GM18511 (cell line): ENCODE results near the gene CCDC9B.
A peak's percentile ranks its signal among the peaks of the same experiment; 100 is the strongest.

Source experiments
- ATAC-seq: cut with Tn5 transposase; IDR thresholded peaks from one replicate; pipeline ENCODE4 v1.9.1; 2021; ENCODE audit warnings: mild to moderate bottlenecking, moderate library complexity; ENCODE audit not compliant: unreplicated experiment

The CCDC9B gene

DNA sequence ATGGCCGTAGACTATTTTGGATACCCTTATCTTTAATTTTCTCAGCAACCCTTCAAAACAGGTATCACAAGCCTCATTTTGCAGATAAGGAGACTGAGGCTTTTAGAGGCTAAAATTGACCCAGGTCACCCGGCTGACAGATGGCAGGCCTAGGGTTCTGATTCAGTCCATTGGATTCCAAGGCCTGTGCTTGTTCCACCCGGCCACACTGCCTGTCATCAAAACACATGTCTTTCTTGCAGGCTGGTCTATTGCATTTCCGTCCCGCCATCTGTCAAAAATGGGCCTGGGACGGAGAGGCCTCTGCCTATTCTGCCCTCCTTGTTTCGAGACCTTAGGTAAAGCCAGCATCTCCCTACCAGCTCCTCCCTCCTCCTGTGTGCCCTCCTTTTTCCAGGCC lies 9.1 kb downstream of the CCDC9B start:
- ATAC-seq: no peak

DNA sequence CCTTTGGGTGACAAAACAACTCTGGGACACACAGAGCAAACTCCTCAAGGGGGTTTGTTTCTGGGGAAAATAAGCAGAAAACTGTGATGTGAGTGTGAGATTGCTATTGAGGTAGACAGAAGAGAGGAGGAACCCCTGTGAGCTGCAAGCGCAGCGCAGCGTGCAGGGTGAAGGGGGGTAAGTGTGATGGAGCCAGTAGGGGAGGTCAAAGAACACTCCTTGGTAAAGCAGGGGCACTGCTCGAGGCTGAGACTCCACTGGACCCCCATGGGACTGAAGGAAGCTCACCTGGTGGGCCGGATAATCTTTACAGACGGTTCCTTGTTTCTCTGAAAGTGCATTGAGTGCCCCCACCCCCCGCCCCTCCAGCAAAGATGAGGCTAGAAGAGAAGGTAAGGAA lies 9.7 kb downstream of the CCDC9B start:
- ATAC-seq: no peak

DNA sequence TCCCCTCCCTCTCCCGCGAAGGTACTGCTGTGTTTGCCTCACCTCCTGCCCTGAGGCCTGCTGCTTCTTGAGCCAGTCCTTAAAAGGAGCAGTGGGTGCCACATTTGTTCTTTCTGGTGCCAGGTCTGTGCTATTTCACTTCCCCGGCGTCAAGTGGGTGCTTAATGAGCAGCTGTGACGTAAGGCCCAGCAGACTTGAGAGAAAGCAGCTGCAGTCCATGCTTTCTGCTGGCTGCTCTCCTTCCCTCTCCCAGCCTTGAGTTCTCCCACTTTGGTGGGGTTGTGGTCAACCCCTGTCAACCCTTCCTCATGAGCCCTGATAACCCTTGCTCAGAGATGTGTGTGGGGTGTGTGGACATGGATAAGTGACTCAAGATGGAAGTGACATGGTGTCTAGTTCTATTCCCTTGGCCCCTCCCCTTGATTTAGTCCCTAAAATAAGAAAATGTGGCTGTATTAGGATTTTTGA lies 10.3 kb downstream of the CCDC9B start:
- no peak for ATAC-seq

DNA sequence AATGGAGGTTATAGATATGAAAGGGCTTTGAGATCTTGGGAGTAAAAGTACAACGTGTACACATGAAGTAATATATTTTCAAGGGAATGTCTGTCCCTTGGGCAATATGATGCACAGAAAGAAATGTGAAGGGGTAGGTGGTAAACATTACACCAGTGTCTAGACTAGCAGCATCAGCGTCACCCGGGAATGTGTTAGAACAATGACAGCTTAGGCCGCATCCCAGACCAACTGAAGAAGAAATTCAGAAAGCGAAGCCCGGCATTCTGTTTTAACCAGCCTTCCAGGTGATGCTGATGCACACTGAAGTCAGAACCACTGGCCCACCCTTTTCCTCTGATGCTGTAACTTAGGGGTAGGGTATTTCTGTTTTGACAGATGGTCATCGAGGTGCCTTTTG lies 10.9 kb downstream of the CCDC9B start:
- ATAC-seq: no peak

DNA sequence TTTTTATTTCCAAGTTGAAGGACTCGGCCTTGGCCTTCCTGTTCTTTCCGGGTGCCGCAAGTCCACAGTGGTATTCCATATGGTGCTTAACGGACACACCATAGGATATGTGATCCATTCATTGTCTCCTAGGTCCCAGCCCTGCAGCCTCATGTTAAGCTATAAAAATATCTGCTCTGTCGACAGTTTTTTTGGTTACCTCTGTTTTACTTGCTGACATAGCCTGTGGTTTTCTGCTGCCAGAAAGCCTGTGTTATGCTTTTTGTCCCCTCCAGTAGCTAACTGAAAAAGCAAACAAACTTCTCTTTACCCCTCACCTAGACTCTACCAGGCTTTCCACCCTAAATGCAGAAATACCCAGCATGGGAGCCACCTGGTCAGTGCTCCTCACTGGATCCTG lies 12.0 kb downstream of the CCDC9B start:
- ATAC-seq: no peak

DNA sequence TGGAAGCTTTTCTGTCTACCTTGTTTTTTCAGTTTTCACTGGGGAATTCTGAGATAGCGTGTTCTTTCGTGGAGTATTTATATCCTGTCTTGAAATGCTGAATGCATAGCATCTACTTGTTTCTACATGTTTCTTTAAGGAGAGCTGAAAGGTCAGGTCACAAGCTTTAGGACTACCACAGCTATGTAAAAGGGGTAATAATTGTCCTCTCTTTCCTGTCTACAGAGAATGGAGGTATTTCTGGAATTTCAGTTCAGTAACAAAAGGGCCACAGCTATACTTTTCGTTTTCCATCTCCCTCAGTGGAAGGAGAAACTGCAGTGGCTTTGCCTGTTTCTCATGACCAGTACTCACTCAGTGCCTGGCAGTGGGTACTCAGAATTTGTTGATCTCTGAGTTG lies 12.6 kb downstream of the CCDC9B start:
- no peak for ATAC-seq

DNA sequence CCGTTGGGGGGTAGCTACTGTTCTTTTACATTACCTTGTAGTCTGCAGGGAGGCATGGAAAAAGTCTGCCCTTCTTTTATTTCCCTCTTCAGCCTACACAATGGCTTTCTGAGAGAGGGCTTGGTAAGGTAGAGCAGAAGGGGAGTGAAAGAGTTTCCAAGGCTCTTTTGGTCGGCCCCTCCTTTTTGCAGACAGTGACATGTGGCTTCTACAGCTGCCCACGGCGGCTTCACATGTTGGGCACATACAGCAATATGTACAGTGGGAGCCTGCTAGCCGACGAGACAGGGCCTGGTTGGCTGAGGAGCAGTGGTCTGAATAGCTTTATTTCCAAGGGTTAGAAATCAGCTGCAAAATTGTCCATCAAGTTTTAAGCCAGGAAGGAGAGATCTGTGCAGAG lies 13.3 kb downstream of the CCDC9B start:
- ATAC-seq: no peak

DNA sequence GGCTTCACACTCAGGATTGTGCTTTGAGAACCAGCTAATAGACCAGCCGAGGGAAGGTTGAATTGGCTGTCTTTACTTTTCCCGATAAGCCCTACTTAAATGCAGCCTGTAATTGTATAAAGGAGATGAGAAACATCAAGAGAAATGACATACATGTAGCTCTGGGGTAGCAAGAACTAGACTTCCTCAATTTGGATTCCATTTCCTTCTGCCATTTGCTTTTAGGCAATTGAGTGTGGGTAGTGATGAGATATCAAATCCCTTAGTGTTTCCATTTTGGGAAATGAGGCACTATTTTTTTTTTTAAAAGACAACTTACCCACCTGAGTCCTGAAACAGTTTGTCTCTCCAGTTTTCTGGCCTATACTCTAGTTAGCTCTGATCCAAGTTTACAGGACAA lies 15.0 kb downstream of the CCDC9B start:
- ATAC-seq: no peak

DNA sequence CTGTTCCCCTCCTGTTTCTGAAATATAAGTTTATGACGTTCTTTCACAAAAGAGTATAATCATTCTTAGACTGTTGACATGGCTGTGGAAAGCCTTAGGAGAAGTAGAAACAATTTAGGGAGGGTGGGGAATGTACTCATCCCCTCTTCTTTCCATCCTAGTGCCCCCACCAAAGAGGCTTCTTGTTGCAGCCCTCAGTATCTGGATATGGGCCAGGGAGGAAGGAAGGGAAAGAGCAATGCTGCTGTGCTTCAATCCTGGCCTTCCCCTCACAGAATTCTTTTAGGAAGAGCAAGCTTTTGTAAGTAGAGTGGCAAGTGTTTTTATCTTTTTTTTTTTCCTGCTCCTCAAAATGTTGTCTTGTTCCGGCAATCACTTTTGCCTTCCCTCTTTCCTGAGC lies 15.6 kb downstream of the CCDC9B start:
- ATAC-seq: no peak

DNA sequence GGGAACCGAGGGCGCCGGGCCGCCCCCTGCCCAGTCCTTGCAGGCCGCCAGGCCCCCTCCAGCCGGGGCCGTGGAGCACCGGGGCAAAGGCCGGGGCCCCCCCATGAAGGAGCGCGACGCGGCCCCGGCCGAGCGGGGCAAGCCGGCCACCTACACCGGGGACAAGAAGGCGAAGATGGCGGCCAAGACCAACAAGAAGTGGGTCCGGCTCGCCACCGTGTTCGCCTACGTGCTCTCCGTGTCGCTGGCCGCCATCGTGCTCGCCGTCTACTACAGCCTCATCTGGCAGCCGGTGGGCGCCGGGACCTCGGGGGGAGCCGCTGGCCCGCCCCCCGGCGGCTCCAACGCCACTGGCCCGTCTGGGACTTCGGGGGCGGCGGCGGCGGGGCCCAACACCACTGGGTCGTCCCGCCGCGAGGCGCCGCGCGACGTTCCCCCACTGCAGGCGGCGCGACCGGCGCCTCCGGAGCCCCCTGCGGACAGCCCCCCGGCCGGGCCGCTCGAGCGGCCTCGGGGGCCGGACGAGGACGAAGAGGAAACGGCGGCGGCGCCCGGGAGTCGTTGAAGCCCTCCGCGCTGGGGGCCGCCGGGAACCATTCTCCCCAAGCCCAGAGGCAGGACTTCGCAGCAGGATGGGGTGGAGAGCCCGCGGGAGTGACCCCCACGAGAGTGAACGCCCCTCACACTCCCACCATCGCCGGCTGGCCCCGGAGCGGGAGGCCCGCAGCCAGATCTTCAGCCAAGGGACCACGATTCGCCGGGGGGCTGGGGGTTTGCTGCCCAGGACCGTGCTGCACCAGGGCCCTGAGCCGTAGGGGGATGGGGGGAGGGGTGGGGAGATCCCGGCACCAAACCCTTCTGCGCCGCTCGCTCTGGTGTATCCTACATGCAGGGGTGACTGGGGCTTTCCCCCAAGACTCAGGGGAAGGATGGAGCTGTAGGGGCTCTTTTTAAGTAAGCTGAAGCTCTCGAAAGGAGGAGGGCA lies 16.5 kb downstream of the CCDC9B start:
- ATAC-seq: peak; percentile 15

DNA sequence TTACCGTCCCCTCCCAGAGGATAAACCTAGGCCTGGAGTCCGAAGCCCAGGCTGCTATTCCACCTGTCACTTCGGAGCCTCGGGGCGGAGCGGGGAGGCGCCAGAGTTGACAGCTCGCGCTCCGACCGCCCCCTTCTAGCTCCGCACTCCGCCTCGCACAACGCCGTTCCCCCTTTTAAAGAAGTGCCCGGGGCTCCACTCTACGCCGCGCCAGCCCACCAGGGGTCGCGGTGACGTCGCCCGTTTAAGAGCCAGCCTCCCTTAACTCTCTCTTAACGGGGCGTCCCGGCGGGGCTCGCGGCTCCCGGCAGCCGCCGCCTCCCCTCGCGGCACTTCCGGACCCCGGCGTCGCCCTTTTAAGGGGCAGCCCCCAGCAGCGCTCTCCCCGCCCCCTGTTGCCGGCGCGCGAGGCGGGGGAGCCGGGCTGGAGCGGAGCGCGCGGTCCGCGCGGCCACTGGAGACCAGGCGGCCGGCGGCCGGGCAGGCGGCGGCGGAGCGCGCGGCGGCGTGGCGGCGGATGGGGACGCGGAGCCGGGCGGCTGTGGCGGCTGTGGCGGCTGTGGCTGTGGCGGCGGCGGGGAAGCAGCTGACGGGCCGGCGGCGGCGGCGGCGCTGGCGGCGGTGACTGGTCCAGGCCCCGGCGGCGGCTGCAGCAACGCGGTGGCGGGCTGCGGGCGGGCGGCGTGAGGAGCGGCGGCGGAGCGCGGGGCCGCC lies 17.3 kb downstream of the CCDC9B start, which contains the start of gene INAFM2:
INAFM2 (plus strand) TSS at position 454 of the 714 bp plus-strand sequence. CDS start 364 bp downstream, outside the sequence.
- ATAC-seq: peak; percentile 89

DNA sequence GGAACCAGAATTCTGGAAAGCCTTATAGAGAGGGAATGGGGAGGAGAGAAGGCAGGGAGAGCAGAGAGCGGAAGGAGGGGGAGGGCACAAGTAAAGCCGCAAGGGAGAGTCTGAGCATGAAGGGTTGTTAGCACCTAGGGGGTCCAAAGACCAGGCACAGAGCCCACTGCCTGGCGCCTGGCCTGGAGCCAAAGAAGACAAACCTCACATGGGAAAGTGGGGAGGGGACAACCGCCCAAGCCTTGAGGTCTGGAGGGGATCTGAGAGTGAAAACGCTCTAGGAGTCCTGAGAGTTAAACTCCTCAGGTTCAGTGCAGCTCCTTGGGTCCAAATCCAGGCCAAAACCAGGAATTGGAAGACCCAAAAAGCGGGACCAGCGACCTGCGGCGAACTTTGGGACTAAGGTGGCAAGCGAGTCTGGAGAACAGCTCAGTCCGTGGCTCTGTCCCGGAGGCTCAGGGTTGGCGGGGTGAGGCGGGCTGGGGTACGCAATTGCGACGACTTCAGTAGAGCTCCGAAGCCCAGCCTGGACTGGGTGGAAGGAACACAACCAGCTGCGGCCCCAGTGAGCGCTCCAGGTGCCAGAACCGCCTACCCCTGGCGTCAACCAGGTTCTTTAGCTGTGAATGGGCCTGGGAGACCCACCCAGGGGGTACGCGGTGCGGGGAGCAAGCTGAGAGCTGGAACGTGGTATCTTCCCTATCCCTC lies 18.1 kb downstream of the CCDC9B start:
- ATAC-seq: no peak

DNA sequence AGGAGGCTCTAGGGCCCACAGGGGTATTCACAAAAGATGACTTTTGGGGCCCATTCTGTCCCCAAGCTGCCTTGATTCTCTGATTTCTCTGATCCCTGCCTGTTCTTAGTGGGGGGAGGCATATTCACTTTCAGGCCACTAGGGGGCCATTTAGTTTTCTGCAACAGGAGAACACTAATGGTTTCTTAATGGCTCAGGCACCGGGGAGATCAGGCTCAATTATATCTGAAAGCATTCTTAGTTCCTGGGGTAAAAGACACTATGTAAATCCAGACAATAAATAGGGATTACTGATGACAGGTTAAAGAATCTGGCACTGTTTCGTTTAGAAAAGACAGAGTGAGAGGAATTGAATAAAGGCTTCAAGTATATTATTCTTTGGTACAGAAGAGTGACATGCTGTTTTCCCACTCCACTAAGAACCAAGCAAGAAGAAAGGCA lies 19.8 kb downstream of the CCDC9B start:
- no peak for ATAC-seq

DNA sequence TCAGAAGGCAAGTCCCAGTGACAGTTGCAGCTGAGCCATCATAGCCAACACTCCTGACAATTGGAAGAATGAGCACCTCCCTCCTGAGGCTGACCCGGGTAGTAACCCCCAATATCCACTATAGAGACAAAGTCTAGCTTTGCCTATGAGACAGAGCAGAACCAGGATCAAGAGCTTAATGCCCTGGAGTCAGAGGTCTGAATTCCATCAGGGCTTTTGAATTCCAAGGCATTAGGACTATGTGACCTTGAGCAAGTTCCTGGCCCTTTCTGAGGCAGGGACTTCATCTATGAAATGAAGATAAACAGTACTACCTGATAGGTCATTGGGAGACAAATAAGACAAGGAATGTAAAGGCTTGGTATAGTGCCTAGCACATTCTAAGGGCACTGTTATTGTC lies 20.3 kb downstream of the CCDC9B start:
- ATAC-seq: no peak

DNA sequence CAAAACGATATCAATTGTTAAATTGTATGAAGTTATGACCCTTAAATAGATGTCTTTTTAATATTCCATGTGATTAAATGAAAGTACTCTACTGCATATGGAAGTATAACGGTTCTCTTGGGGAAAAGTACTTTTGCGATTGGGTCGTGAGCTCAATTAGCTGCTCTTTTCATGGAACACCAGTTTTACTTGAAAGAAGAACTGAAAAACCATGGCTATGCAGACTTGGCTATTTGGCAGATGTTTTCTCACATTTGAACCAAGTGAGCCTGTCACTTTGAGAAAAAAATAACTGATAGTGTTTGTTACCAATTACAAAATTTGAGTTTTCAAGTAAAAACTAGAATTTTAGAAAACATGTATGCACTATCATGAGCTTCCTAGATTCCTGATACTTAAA lies 23.2 kb downstream of the CCDC9B start:
- ATAC-seq: no peak

DNA sequence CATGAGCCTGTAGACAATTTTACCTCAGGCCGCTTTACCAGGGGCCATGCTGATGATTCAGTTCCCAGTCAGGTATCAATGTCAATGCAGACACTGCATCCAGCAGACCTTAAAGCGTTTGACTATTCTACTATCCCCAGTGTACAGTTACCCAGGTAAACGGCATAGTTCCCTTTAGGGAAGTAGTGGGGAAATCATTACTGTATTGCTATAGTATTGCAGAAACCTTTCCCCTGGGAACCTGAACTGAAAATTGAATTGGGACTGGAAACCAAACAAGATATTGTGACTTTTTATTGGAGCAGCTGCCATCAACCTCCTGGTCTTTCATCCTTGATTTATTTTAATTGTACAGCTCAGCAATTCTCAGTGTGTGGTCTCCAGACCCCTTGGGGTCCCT lies 23.8 kb downstream of the CCDC9B start:
- ATAC-seq: no peak

DNA sequence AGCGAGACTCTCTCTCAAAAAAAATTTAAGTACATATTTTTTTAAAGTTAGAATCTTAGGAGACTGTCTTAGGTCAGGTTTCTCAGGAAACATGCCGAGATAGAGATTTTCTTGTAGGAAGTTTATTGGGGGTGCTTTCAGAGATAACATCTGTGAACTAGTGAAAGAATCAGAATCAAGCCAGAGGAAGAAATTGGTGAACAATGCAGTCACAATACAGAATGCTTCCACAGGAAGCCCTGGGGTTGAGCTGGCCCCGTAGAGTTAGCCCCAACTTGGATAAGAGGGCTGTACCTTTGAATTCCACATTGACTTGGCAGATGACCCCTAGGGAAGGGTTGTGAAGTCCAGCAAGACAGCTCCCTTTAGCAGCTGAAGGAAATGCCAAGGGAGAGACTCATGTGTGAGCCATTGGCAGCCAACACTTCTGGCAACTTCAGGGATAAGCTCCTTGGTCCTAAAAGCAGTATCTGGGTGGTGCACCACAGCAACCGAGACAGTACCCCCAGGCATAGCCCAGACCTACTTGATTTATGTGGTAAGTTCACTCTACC lies 25.9 kb downstream of the CCDC9B start:
- ATAC-seq: no peak

DNA sequence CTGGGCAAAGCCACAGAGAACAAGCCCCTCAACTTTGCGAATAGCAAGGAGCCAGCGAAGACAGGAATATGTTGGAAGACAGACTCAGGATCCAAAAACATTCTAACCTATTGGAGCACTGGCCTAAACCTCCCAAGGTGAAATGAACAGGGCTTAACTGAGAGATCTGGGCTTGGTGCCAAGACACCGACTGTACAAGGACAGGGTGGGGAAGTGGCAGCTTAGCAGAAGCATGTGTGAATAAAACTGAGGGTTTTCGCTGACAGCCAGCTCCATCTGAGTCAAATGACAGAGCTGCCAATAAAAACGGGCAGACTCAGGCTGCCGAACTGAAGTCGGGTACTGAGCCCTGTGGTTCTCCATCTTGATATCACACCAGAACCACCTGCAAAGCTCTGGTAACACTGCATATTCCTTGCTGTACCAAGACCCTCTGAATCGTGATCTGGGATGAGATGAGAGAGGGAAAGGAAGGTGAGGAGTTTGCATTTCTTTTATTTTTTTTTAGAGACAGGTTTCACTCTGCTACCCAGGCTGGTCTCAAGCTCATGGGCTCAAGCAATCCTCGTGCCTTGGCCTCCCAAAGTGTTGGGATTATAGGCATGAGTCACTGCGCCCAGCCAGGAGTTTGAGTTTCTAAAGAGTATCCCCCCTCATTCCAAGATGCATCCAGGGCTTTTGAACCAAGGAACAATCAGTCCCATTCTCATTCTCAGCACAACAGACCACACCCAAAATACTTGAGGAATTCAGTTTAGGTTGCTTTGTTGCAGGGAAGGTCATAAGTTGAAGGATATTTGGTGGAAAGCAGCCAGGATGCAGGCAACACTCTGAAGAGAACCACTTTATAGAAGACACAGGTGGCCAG lies 27.0 kb downstream of the CCDC9B start:
- ATAC-seq: no peak

DNA sequence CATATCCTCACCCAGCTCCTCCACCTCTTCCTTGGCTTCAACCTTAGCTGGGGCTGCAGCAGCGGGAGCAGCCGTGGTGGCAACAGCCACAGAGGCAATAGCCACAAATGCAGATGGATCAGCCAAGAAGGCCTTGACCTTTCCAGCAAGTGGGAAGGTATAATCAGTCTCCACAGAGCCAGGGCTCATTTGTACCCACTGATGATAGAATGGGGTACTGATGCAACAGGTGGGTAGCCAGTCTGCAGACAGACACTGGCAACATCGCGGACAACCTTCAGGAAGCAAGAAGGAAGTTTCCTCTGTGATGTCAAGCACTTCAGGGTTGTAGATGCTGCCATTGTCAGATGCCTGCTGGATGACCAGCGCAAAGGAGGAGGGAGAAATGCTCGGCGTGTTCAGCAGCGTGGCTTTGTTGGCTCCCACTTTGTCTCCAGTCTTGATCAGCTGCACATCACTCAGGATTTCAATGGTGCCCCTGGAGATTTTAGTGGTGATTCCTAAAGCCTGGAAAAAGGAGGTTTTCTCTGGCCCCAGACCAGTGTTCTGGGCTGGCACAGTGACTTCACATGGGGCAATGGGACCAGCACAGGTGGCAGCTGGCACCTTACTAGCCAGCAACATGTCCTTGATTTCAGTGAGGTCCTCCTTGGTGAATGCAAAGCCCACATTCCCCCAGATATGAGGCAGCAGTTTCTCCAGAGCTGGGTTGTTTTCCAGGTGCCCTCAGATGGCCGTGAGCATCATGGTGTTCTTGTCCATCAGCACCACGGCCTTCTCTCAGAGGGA lies 28.2 kb downstream of the CCDC9B start:
- no peak for ATAC-seq
